Inferior parietal cortex (tissue), 1 donor: ENCODE measurements around the gene STK4.
A peak's percentile ranks its signal among the peaks of the same experiment; 100 is the strongest.
"Not testable (repeated sequence)": the region's sequence is repeated elsewhere in the genome, so short reads cannot be mapped to it uniquely, and the experiment has no call there.

Experiments used
- DNase-seq: peaks from one replicate; pipeline ENCODE4 v3.0.0-alpha.2; 2016; ENCODE audit errors: extremely low spot score

Gene STK4

DNA sequence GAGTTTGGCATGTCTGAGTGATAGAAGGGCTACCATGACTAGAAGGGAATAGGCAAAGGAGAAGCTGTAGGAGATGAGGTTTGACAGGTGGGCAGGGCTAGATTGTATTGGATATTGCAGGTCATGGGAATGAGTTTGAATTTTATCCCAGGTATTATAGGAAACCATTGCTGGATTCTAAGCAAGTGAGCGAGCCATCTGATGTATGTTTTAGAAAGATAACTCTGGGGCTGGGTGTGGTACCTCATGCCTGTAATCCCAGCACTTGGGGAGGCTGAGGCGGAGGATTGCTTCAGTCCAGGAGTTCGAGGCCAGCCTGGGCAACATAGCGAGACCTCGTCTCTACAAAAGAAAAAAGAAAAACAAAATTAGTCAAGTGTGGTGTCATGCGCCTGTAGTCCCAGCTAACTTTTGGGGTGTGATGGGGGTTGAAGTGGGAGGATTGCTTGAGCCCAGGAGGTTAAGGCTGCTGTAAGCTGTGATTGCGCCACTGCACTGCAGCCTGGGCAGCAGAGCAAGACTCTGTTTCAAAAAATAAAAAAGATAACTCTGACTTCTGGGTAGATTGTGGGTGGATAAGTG lies 16.9 kb downstream of the STK4 start:
- DNase-seq, result no peak

DNA sequence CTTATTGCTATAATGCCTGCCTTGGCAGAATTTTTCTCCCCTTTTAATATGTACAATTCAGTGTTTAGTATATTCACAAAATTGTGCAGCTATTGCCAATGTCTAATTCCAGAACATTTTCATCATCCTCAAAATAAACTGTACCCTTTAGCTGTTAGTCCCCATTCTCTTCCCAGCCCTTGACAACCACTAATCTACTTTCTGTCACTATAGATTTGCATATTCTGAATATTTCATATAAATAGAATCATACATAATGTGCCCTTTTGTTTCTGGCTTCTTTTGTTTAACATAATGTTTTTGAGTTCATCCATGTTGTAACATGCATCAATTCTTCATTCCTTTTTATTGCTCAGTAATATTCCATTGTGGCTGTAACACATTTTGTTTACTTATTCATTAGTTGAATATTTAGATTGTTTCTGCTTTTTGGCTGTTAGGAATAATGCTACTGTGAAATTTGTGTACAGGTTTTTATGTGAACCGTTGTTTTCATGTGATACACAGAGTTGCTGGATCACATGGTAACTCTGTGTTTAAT lies 22.4 kb downstream of the STK4 start:
- no peak for DNase-seq

DNA sequence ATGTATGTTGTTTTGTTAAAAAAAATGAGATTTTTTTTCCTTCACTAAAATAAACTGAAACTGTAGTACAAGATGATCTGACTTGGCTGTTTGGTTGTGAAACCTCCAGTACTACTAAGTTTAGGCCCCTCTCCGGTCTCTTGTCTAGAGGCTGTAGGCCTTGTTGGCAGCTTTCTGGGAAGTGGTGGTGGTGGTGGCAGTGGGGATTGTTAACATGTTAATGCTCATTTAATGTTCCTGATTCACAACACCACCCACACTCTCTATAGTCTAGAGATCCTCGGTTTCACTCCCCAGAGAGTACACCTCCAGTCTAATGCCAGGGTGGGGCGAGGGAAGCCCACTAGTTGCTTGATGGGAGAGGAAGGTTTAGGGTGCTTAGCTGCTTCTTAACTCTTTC lies 24.1 kb downstream of the STK4 start:
- no peak for DNase-seq

DNA sequence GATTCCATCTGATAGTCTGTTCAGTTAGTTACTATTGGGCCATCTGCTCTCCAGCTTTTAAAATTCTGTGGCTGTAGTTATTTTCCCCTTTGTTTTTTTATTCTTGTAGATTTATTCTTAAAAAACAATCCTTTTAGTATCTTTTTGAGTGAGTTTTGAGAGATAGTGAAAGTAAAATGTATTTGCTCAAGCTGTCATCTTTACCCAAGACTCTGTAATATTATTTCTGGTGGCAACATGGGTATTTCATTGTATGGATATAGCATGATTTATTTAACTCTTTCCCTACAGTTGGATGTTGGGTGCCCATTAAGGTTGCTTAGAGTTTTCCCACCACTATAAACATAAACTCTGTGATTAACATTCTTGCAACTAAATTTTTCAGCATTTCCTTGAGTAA lies 24.6 kb downstream of the STK4 start:
- DNase-seq, result no peak

DNA sequence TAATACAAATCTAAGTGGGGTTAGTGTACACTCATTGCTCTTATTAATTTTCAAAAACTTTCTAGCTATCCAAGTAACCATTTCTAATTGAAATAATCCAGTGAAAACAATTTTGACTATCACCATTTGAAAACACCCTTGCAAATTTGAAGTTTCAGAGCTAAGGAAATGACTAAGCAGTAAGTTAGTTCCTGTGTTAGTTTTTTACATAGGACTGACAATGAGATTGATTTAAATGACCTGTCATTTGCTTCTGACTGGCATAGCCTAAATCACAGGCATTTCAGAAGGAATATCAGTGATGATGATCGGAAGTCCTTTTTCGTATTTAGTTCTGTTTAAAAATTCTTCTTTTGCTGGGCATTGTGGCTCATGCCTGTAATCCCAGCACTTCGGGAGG lies 27.0 kb downstream of the STK4 start:
- DNase-seq, result no peak

DNA sequence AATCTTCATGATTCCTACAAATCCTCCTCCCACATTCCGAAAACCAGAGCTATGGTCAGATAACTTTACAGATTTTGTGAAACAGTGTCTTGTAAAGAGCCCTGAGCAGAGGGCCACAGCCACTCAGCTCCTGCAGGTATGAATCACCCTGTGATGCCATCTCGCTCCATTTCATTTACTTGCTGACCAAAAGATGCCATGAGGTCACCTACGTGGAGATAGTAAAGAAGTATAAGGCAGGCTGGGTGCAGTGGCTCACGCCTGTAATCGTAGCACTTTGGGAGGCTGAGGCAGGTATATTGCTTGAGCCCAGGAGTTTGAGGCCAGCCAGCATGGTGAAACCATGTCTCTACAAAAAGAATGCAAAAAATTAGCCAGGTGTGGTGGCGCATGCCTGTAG lies 30.9 kb downstream of the STK4 start:
- no peak for DNase-seq

DNA sequence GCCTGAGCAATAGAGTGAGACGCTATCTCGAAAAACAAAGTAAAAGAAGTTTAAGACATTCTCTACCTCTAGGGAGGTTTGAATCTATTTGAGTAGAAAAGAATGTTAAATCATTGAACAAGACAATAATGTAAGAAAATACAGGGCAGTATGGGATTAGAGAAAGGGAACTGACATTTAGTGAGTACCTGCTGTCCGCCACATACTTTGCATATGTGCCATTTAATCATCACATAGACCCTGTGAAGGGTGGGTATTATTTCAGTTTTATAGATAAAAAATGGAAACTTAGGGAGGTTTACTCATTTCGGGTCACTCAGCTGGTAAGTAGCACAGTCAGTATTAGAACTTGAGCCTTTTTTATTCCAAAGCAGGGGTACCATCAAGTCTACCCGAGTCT lies 31.4 kb downstream of the STK4 start:
- DNase-seq, result no peak

DNA sequence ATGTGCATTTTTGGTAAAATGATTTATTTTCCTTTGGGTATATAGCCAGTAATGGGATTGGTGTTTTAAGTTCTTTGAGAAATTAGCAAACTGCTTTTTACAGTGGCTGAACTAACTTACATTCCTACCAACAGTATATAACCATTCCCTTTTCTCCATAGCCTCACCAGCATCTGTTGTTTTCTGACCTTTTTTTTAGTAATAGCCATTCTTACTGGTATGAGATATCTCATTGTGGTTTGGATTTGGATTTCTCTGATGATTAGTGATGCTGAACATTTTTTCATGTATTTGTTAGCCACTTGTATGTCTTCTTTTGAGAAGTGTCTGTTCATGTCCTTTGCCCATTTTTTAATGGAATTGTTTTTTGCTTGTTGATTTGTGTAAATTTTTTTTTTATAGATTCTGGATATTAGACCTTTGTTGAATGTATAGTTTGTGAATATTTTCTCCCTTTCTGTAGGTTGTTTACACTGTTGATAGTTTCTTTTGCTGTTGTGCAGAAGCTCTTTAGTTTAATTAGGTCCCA lies 42.3 kb downstream of the STK4 start:
- no peak for DNase-seq

DNA sequence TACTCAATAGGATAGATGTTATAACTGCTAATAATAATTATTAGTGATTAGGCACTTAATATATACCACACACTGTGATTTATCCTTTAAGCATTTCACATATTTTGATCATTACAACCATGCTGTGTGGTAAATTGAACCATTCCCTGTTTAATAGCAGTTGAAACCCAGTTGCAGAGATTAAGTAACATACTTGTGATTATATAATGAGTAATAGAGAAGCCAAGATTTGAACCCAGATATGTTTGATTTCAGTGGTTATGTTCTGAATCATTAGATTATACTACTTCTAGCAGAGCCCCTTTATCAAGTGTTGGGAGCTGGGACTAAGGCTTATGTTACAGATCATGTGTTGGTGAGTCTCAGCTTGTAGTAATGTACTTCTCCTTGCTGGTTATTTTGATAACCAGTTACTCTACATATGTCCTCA lies 44.1 kb downstream of the STK4 start:
- no peak for DNase-seq

DNA sequence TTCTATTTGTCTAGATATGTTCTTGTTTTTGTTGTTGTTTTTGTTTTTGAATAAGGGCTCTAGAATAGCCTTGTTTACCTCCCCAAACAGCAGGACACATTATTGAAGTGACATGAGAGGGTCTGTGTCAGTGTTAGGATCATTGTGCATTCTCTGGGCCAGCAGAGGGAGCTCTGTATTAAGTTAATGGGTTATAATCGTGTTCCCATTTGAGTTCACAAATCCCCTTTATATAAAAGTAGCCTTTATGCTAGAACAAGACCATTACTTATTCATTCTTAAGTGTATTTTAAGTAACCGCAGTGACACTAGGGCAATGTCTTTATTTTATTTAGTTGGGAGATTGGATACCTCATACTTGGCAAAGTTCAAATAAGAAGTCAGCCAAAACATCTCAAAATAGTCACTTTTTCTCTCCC lies 44.8 kb downstream of the STK4 start:
- peak; percentile 91 for DNase-seq

DNA sequence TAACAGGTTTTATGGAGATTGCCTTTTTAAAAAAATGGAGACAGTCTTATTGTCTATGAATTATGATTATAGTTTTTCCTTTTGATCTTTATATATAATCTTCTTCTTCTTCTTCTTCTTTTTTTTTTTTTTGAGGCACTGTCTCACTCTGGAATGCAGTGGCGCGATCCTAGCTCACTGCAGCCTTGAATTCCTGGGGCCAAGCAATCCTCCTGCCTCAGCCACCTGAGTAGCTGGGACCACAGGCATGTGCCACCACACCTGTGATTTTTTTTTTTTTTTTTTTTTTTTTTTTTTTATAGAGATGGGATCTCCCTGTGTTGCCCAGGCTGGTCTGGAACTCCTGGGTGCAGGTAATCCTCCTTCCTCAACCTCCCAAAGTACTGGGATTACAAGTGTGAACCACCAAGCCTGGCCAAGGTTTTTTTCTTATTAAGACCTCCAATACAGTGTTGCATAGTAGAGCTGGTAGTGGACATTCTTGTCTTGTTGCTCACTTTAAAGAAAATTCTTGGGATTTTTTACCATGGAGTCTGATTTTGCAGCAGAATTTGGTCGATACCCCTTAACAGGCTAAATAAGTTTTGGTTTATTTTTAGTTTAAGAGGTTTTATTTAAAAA lies 46.5 kb downstream of the STK4 start:
- DNase-seq, result no peak

DNA sequence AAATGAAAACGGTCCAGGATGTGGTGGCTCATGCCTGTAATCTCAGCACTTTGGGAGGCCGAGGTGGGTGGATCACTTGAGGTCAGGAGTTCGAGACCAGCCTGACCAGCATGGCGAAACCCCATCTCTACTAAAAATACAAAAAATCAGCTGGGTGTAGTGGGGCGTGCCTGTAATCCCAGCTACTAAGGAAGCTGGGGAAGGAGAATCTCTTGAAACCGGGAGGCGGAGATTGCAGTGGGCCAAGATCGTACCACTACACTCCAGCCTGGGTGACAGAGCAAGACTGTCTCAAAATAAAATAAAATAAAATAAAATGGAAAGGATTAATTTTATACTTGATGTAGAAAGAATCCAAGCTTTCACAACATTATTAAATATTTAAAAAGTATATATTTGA lies 47.8 kb downstream of the STK4 start:
- not testable (repeated sequence) for DNase-seq

DNA sequence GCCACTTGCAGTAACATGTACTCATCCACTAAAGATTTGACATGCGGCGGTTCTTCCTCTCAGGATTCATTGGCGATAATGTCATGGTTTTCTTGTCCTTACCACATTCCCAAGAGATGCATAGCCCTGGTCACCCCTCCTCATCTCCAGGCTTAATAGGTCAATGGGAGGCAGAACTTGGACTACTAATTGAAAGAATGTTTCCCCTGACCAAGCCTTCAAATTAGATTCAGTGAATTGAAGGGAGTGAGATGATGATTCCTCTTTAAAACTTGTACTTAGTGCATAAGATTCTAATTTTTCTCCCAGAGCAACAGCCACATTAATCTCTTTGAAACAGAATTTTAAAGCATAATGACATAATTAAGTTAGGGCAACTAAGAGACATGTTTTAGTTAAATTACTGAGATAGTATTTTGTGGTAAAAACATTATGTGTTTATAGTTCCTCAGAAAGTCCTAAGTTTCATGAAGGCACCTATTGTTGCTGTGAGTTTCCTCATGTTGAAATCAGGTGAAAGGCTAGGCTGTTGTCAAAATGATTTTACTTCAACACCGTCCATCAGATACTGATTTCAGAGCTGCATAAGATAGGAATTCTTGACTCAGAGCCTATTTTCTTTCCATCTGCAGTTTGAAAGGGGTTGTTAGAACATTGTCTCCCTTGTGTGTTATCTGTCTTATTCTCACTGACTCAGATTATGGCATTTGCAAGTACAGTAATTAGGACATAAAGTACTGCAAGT lies 48.5 kb downstream of the STK4 start:
- no peak for DNase-seq

DNA sequence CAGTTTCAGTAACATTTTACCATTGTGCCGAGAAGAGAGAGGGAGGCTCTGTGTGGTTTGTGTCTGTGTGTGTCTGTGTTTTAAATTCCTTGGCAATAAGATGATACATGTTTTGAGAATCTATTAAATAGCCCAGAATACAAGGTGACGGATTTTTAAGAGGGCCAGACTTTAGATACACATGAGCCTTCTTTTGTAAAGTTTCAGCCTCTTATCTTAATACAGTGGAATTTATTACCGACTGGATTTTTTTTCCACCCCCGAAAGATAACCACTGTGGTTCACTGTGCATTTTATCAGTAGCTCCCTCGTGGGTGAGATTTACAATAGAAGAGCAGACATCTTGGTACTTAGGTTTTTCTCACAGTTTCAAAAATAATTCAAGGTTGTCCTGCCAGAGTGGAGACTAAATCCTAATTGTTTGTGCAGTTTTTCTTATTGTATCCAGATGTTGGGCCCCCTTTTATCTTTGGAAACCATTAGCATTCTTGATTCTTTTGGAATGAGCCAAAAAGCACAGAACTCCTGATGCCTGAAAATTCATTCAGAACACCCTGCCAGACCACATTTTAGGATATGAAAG lies 49.9 kb downstream of the STK4 start:
- no peak for DNase-seq

DNA sequence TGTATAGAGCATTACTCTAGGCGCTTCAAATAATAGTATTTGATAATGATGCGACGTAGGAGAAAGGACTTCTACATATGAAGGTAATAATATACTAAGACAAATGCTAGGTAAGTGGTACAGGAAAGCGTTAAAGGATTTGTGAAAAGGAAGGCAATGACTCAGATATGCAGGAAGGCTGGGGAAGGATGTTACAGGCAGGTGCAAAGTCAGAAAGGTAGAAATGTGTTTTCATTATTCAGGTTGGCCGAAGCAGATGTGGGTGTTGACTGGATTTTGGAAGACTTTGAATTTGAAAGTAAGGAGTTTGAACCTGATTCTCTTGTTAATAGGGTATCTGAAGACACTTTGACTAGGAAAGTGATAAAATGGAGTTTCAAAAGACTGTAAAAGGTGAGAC lies 51.0 kb downstream of the STK4 start:
- no peak for DNase-seq

DNA sequence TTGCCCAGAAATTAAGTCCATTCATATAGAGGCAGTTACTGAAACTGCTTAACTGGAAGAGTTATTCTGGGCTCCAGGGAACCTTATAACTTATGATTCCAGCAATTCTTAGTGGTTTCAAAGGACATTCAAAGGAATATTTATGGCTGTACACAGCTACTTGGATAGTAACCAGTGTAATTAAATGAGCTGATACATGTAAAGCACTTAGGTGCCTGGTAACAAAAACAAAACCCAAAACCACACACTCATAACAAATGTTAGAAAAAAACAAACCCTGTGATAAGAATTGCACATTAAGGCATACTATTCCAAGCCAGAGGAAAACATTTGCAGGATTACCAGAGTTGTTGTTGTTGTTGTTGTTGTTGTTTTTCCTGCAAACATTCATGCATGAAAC lies 51.5 kb downstream of the STK4 start:
- no peak for DNase-seq

DNA sequence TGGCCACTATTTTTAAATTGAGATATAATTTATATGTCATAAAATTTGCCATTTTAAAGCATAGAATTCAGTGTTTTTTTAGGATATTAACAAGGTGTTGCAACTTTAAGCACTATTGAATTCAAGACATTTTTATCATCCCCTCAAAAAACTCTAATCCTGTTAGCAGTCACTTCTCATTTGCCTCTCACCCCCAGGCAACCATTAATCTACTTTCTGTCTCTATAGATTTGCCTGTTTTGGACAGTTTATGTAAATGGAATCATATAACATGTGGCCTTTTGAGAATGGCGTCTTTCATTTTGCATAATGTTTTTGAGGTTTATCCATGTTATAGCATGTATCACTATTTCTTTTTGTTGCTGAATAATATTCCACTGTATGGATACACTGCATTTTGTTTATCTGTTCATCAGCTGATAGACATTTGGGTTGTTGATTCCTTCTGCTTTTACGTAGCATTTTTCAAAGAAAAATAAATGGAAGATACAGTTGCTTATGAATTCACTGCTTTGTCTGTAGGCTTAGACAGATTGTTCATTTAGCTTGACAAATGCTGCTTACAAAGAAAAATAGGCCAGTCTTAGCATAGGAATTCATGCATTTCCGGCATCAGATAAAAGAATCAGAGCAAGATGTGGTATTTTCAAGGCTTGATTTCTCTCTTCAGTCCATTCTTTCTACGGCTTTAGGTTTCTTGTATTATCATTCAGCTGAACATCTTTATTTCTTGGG lies 52.9 kb downstream of the STK4 start:
- no peak for DNase-seq

DNA sequence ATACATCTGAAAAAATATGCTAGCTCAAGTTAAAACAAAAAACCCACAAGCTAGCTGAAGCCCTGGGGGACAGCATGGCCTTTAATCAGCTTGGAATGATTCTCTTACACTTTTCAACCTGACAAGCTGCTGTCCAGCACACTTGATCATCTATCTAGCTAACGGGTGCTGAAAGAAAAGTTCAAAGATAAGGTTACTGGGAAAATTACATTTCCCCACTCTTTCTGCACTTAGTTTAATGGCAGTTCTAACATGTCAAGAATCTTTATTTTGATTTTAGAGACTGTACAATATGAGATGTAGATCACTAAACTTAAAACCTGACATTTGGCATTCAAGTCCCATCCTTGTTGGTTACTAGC lies 53.4 kb downstream of the STK4 start:
- no peak for DNase-seq

DNA sequence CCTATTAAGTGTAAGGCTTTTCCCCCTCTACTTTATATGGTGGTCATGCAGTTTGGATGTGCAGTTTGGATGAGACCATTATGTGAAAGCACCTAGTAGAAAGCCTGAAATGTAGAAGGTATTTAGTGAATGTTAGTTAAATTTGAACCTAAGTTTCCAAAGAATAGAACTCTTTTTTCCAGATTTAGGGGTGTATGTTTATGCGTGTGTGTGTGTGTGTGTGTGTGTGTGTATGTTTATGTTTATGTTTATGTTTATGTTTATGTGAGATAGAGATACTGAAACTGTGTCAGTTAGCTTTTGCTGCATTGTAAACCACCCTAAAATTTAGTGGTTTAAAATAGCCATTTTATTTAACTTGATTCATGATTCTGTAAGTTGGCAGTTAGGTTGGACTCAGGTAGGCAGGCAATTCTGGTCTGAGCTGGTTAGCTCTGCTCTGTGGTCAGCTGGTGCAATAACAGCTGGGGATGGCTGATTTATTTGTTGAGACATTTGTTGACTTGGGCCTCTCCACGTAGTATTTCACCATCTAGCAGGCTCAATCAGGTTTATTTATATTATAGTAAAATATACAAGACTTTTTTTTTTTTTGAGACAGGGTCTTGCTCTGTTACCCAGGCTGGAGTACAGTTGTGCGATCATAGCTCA lies 54.0 kb downstream of the STK4 start:
- DNase-seq, result no peak

DNA sequence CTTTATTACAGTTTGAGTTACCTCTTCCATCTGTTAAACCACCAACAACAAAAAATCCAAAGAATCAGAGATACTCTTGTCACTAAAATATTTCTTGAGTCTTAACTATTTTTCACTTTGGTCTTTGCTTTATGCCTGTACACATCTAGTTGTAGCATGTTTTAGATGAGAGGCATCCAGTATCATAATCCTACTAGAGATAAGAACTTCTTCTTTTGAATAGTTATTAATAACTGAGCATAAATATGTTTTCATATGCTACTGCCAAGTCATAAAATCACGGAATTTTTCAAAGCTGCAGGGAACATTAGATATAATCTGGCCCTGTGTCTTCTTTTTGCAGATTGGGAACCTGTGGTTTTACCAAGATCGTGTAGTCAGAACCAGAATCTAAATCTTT lies 55.3 kb downstream of the STK4 start:
- DNase-seq, result no peak

DNA sequence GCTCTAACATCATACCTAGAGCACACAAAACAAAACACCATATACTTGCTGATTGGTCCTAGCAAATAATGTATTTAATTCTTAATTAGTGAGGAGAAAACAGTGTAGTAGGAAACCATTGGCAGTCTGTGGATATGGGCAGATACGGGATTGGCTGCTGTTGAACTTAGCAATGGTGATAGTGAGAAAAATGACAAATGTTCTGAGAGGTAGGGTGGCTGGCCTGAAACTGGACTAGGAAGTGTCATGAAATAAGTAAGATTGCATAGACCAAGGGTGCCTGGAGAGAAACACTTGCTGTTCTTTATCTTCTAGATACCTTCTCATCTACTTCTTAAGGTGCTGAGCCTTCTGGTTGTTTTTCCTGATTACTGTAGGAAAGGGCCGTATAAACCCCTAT lies 56.8 kb downstream of the STK4 start:
- DNase-seq, result not testable (repeated sequence)
